K562 (cell line): Measurements from ENCODE around the gene MYO3B. TPM values are rescaled to one million over a fixed set of nuclear protein-coding genes. Genes with fewer than 3 reads are reported as not detected.

ENCODE experiments used
- BACH1 ChIP-seq: fragments of 200-800 bp; sonication (Bioruptor generic); IDR thresholded peaks from 2 replicates; pipeline ENCODE4 v1.6.1; 2016; ENCODE audit warnings: missing genetic modification characterization, missing compliant biosample characterization
- KAT7 ChIP-seq: sonication (generic); formaldehyde crosslinking; IDR thresholded peaks from 2 replicates; pipeline ENCODE4 v1.8.0; 2022; ENCODE audit warnings: missing genetic modification reagents, mild to moderate bottlenecking, borderline replicate concordance
- NR4A1 ChIP-seq, 2 experiments: fragments of 250-450 bp in 1 of 2; fragments of 450-650 bp in 1 of 2; sonication (Bioruptor Pico) in 1 of 2; IDR thresholded peaks; 2 replicates each; pipeline versions ENCODE4 v1.4.0 to v1.6.1; 2016 to 2020; ENCODE audit warnings: mild to moderate bottlenecking in 2 of 2, missing compliant biosample characterization in 1 of 2, missing genetic modification characterization in 1 of 2, moderate library complexity in 1 of 2
- RBM25 ChIP-seq: fragments of 200-400 bp; formaldehyde crosslinking; IDR thresholded peaks from 2 replicates; pipeline ENCODE4 v1.6.1; 2018; ENCODE audit warnings: low read length, low read depth, moderate library complexity; ENCODE audit not compliant: severe bottlenecking
- SAFB ChIP-seq: fragments of 200-400 bp; formaldehyde crosslinking; IDR thresholded peaks from 2 replicates; pipeline ENCODE4 v1.6.1; 2017; ENCODE audit warnings: low read depth, low read length, borderline replicate concordance
- TRIM24 ChIP-seq, 2 experiments: fragments of 450-650 bp; IDR thresholded peaks; 2 replicates each; pipeline ENCODE4 v1.6.1; 2016
- ZBTB33 ChIP-seq: sonication (generic); formaldehyde crosslinking; IDR thresholded peaks from 2 replicates; pipeline ENCODE4 v1.8.1; 2023; ENCODE audit warnings: mild to moderate bottlenecking, missing genetic modification reagents
- ZNF263 ChIP-seq: sonication (generic); formaldehyde crosslinking; IDR thresholded peaks from 2 replicates; pipeline ENCODE4 v1.8.0; 2022; ENCODE audit warnings: mild to moderate bottlenecking, missing genetic modification reagents, borderline replicate concordance
- ZNF318 ChIP-seq, 2 experiments: fragments of 450-650 bp; IDR thresholded peaks; 2 replicates each; pipeline ENCODE4 v1.6.1; 2016; ENCODE audit warnings: mild to moderate bottlenecking in 2 of 2, borderline replicate concordance in 1 of 2, low read depth in 1 of 2, moderate library complexity in 1 of 2
- polyA plus RNA-seq, 8 experiments: library from polyadenylated mRNA; depleted of rRNA in 4 of 8; stranded (reverse) in 5 of 8; unstranded in 3 of 8; fragments of >200 nt; fragmentation: Nextera tagmentation in 2 of 8; fragmentation: Illumina TruSeq in 1 of 8; extraction: Ambion mirVana in 2 of 8; extraction: Trizol in 1 of 8; gene quantifications; 2 replicates each; pipeline versions ENCODE4 v1.2.1 to v1.2.3, GENCODE V29; 2011 to 2014; ENCODE audit warnings: inconsistent platforms in 1 of 8, missing spikeins in 1 of 8
- total RNA-seq, 7 experiments: library from RNA; depleted of rRNA in 6 of 7; stranded (reverse); fragments of >200 nt in 6 of 7; fragmentation: Illumina TruSeq in 2 of 7; extraction: Trizol in 2 of 7; gene quantifications; 2 replicates each; pipeline versions ENCODE4 v1.2.1 to v1.2.3, GENCODE V29; 2011 to 2021; ENCODE audit warnings: low replicate concordance in 1 of 7
- TF ChIP-seq, protein P1 (sequence below): fragments of 450-650 bp; IDR thresholded peaks from 2 replicates; pipeline ENCODE4 v1.6.1; 2014; ENCODE audit warnings: low read depth, mild to moderate bottlenecking, moderate library complexity, borderline replicate concordance
- TF ChIP-seq, protein P2 (sequence below): fragments of 250-450 bp; sonication (Bioruptor Pico); IDR thresholded peaks from 2 replicates; pipeline ENCODE4 v1.4.0; 2020; ENCODE audit warnings: mild to moderate bottlenecking, moderate library complexity, borderline replicate concordance

The MYO3B gene
- total and polyA plus RNA-seq, 9 of the 15 experiments (the other 6 are each of a cell fraction or from before 2014, with no cell fraction given) = 2.7 to 6.5 (median 3.6) TPM

- TF ChIP-seq, protein P1, sequence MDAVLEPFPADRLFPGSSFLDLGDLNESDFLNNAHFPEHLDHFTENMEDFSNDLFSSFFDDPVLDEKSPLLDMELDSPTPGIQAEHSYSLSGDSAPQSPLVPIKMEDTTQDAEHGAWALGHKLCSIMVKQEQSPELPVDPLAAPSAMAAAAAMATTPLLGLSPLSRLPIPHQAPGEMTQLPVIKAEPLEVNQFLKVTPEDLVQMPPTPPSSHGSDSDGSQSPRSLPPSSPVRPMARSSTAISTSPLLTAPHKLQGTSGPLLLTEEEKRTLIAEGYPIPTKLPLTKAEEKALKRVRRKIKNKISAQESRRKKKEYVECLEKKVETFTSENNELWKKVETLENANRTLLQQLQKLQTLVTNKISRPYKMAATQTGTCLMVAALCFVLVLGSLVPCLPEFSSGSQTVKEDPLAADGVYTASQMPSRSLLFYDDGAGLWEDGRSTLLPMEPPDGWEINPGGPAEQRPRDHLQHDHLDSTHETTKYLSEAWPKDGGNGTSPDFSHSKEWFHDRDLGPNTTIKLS = no peak
- TF ChIP-seq ZBTB33 (CRISPR knock-in tag) = no peak
- no peak for TF ChIP-seq SAFB
- no peak for TF ChIP-seq KAT7 (CRISPR knock-in tag)
- TF ChIP-seq RBM25 = no peak
- TF ChIP-seq, protein P2, sequence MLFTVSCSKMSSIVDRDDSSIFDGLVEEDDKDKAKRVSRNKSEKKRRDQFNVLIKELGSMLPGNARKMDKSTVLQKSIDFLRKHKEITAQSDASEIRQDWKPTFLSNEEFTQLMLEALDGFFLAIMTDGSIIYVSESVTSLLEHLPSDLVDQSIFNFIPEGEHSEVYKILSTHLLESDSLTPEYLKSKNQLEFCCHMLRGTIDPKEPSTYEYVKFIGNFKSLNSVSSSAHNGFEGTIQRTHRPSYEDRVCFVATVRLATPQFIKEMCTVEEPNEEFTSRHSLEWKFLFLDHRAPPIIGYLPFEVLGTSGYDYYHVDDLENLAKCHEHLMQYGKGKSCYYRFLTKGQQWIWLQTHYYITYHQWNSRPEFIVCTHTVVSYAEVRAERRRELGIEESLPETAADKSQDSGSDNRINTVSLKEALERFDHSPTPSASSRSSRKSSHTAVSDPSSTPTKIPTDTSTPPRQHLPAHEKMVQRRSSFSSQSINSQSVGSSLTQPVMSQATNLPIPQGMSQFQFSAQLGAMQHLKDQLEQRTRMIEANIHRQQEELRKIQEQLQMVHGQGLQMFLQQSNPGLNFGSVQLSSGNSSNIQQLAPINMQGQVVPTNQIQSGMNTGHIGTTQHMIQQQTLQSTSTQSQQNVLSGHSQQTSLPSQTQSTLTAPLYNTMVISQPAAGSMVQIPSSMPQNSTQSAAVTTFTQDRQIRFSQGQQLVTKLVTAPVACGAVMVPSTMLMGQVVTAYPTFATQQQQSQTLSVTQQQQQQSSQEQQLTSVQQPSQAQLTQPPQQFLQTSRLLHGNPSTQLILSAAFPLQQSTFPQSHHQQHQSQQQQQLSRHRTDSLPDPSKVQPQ = no peak
- no peak for TF ChIP-seq ZNF318 (IDR thresholded peaks at IDR 0.05; ENCODE audit: borderline replicate concordance in 1 of 2, low read depth in 1 of 2)
- peak; percentile 57; the same call in 1 of the 2 replicates for TF ChIP-seq BACH1 (tag)
- no peak for TF ChIP-seq ZNF263 (CRISPR knock-in tag)
- TF ChIP-seq TRIM24 (IDR thresholded peaks at IDR 0.05) = no peak
- no peak for TF ChIP-seq NR4A1 (CRISPR knock-in tag; IDR thresholded peaks at IDR 0.05)
- no peak for TF ChIP-seq NR4A1 (tag; IDR thresholded peaks at IDR 0.05)
These were observed 187.7 kb downstream of the MYO3B start (continued) for GRCh38 chr2:170365686-170366085.
